RKO (cell line): ENCODE results near the gene GLCCI1.
"Not testable (repeated sequence)": the region's sequence is repeated elsewhere in the genome, so short reads cannot be mapped to it uniquely, and the experiment has no call there.

ENCODE experiments used
- DNase-seq: peaks from one replicate; pipeline ENCODE4 v3.0.0-alpha.2; 2016; ENCODE audit warnings: low spot score

Gene GLCCI1

DNA sequence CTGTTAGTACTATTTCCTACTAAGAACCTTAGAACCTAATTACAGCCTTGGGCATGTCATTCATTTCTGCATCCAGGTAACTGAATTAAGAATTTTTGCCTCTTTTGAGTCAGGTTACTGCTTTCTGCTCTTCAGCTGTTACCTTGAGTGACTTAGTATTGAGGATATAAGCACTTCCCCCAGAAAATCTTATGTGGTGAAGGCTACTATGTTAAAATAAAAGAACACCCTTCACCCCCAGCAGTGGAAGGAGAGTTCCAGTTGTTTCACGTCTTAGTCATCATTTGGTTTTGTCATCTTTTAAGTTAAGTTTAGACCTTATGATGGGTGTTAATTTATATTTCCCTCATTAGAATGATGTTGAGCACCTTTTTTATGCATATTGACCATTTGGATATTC lies 82.8 kb downstream of the GLCCI1 start:
- no peak for DNase-seq

DNA sequence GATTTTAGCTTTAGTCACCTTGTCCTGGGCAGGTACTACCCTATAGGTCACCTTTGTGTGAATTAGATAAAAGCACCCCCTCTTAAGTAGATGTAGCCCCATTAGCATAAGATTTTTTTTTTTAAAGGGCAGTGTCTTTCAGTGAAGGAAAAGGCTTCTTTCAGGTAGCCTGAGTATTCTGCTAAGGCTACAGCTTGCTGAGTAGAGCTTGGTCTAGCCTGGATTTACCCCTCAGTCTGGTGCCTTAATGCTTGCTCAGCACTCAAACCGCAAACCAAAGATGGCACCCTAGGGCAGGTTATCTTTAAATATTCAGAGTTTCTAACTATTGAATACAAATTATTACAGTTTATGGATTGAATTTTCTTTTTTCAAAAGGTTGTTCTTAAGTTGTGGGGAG lies 83.4 kb downstream of the GLCCI1 start:
- DNase-seq = no peak

DNA sequence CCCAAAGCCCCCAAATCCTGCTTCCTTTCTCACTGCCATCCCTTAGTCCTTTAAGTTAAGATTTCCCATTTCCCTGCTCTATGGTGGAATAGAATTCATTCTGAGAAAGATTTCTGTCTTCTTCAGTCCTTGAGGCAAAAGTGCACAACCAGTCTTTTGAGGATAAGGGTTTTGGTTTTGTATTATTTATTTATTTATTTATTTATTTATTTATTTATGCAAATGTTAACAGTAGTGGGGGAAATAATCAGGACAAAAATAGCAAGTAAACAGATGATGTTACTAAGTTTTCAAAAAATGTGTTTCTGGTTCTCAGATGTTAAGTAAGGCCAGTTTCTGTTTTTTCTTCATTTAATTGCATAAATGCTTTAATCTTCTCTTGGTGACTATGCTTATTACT lies 84.2 kb downstream of the GLCCI1 start:
- DNase-seq = no peak

DNA sequence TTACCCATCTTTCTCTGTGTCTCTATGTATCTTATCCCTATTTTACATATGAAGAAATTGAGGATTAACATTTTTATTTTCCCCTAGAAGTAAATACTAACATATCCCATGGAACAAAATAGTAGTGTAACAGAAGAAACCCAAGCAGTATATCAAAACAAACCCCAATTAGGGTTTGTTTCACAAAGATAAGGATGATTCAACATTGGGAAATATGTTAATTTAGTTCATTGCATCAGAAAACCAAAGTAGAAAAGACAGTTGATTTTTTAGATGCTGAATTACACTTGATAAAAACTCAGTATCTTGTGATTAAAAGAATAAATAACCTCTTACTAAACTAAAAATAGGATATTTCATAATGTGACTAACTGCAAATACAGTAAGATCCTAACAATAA lies 87.8 kb downstream of the GLCCI1 start:
- DNase-seq = no peak

DNA sequence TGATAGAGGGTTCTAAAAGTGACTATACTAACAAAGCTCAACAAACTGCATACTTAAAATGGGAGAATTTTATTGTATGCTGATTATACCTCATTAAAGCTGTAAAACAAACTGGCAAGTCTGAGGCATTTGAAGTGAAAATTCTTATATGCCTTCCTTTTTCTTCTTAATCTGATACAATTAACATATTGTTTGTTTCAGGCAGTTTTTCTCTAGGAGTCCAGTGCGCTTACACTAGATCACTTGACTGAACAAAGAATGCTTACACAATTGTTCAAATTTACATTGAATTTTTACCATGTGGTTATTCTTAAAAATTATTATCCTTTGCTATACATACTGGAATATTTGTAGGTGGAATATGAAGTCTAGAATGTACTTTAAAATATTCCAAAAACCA lies 89.0 kb downstream of the GLCCI1 start:
- no peak for DNase-seq

DNA sequence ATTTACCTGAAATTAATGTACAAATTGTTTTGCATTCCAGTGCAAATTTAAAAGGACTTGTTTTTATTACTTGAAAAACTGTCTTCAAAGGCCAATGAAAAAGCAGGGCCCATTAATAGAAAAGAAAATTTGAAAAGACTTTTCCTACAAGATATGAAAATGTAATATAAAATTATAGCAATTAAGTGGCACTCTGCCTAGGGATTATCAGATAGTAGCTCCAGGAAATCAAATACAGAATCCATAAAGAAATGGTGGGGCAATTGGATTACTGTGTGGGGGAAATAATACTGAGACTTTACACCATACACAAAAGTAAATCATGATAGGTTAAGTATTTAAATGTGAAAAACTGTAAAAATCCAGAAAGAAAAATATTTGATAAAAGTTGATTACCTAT lies 89.7 kb downstream of the GLCCI1 start:
- no peak for DNase-seq

DNA sequence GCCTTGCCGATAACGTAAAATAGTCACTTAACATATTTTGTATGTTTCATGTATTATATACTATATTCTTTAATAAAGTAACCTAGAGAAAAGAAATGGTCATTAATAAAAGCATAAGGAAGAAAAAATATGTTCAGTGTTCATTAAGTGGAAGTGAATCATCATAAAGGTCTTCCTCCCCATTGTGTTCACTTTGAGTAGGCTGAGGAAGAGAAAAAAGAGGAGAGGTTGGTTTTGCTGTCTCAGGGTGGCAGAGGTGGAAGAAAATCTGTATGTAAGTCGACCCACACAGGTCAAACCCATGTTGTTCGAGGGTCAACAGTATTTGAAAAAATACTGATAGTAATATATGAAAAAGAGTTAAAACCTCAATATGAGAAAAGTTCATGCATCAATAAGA lies 90.3 kb downstream of the GLCCI1 start:
- no peak for DNase-seq

DNA sequence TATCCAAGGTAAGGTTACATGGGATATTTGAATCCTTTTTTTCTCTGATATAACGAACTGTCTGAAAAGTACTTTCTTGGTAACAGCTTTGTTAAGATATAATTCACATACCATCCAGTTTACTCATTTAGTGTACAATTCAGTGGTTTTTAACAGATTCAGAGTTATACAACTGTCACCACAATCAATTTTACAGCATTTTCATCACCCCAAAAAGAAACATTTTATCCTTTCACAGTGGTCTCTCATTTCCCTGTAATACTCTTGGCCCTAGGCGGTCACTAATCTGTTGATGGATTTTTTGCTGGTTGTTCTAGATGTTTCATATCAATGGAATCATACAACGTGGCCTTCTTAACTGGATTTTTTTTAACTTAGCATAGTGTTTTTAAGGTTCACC lies 91.6 kb downstream of the GLCCI1 start:
- DNase-seq = no peak

DNA sequence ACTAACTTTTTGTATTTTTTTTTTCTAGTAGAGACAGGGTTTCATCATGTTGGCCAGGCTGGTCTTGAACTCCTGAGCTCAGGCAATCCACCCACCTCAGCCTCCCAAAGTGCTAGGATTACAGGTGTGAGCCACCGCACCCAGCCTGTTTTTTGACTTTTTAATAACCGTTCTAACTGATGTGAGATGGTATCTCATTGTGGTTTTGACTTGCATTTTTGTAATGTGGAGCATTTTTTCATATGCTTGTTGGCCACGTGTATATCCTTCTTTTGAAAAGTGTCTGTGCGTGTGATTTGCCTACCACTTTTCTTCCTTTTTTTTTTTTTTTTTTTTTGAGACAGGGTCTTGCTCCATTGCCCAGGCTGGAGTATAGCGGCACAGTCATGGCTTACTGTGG lies 94.7 kb downstream of the GLCCI1 start:
- DNase-seq = not testable (repeated sequence)

DNA sequence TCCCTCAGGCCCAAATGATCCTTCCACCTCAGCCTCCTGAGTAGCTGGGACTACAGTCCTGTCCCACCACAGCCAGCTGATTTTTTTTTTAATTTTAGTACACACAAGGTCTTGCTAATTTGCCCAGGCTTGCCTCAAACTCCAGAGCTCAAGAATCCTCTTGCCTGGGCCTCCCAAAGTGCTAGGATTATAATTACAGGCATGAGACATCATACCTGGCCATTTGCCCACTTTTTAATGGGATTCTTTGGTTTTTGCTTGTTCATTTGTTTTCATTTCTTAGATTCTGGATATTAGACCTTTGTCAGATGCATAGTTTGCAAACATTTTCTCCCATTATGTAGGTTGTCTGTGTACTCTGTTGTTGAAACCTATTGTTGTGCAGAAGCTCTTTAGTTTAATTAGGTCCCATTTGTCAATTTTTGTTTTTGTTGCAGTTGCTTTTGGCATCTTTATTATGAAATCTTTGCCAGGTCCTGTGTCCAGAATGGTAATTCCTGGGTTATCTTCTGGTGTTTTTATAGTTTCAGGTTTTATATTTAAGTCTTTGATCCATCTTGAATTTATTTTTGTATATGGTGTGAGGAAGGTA lies 95.2 kb downstream of the GLCCI1 start:
- no peak for DNase-seq

DNA sequence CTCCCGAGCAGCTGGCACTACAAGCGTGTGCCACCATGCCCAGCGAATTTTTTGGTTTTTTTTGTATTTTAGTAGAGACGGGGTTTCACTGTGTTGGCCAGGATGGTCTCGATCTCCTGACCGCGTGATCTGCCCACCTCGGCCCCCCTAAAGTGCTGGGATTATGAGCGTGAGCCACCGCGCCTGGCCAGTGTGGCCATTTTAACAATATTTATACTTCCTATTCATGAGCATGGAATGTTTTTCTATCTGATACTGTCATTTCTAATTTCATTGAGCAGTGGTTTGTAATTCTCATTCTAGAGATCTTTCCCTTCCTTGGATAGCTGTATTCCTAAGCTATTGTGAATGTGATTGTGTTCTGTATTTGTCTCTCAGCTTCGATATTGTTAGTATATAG lies 96.2 kb downstream of the GLCCI1 start:
- DNase-seq = no peak

DNA sequence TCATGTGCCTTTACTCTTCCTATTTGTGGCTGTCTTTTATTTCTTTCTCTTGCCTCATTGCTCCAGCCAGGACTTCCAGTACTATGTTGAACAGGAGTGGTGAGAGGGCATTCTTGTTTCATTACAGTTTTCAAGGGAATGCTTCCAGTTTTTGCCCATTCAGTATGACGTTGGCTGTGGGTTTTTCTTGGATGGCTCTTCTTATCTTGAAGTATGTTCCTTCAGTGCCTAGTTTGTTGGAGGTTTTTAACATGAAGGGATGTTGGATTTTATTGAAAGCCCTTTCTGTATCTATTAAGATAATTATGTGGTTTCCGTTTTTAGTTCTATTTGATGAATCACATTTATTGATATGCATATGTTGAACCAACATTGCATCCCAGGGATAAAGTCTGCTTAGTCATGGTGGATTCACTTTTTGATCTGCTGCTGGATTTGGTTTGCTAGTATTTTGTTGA lies 96.8 kb downstream of the GLCCI1 start:
- DNase-seq = no peak

DNA sequence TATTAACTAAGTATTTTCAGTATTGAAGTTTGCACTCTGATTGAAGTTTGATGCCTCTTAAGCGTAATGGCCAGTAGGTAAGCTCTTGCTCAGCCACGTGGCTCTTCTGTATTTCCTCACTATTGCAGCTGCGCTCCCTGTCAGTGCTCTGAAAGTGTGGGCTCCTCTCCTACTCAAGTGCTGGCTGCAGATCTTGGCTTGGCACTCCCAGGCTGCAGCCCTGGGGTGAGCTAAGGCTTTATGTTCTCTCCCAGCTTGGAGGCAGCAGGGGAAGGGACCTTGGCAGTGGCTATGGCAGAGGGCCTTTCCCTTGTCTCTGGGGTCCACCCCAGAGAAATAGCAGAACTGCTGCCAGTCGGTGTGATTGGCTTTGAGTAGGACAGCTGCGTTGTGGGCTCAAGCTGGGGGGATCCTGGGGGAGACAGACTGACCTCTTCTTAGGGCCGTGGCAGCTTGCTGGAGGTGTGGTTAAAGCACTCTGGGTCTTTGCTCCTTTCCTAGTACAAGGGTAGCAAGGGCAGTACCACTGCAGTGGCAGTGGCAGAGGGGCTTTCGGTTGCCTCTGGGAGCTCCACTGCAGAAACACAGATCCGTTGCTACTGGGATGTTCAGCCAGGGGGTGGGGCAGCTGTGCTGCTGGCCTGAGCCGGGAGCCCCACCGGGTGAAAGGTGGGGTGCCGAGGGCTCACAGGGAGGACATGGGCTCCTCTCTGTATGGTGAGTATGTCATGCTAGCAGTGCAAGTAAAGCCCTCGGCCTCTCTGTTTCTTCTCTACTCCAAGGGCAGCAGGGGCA lies 100.5 kb downstream of the GLCCI1 start:
- DNase-seq = no peak

DNA sequence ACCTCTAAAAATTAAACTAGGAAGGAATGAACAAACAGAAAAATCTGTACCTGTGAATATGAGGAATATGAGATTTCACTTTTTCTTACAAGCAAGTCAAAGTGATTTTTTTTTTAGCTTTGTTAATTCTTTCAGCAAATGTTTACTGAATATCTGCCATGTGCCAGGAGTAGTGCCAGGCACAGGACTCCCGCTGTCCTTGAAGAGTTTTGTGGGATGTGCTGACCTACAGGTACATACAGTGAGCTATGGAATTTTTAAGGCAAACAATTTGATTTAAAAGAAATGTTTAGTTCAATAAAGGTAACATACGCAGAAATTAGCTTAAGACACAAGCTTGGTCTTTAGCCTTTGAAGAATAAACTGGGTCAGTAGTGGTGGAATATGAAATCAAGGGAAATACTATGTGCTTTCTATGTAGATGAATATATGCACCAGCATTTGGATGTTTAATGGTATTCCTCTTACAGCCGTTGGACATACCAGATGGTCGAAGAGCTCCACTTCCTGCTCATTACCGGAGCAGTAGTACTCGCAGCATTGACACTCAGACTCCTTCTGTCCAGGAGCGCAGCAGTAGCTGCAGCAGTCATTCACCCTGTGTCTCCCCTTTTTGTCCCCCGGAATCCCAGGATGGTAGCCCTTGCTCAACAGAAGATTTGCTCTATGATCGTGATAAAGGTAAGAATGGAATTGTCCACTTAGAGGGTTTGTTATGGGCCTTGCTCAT lies 102.0 kb downstream of the GLCCI1 start:
- DNase-seq = no peak

DNA sequence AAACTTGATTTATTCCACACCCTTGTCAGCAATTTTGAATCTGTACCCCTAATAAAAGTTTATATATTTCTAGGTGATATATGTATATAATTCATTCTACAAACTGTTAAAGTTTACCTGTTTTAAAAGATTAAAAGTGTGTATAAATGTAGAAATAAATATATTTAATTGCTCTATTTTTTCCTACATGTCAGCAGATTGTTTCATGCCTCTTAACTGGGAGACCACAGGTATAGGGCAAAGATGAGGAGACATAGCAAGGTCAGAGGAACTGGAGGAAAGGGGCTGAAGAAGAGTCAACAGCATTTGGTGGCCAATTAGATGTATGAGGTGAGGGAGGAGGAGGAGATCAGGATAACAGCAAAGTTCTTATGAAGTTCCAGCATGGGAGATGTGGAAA lies 109.8 kb downstream of the GLCCI1 start:
- no peak for DNase-seq

DNA sequence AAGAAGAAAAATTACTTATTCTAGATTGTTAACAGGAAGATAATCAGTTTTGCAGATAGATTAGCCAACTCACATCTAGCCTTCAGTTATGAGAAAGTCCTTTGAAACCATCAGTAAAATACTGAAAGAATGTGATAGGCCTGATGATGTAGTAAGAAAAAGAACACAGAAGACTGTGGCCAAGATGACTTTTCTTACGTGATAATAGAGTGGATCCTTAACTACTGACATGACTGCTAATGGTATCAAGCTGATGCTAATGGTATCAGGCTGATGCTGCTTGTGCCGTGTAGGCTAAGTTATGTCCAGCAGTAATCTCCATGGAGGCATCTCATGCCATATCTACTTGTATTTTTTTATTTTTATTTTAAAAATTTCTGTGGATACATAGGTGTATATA lies 114.2 kb downstream of the GLCCI1 start:
- no peak for DNase-seq

DNA sequence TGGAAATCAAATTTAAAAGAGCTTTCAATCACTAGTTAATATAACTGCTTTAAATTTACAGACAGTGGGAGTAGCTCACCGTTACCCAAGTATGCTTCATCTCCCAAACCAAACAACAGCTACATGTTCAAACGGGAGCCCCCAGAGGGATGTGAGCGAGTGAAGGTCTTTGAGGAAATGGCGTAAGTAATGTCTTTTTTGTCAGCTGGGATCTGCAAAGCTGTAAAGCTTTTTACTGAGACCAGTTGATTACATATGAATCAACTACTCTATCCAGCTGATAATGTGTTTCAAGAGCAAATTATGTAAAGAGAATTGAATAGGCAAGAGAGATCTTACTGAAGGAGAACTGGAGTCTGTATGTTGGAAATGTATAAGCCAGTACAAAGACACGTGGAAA lies 116.2 kb downstream of the GLCCI1 start:
- no peak for DNase-seq

DNA sequence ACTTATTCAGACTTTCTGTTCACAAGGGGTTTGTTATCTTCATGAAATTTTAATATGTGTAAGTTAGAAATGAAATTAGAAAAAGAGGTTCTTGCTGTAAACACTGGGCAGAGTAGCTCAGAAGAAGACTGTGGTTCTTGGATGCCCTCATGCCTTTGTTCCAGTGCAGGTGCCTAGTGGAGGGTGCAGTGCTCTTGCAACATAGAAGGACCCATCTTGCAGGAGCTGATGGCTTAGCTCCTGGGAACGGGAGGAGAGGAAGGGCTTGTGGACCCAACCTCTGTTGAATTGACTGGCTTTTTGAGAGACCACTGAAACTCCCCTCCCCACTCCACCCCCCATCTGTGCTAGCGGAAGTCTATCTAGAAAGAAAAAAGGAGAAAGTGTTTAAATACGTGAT lies 116.8 kb downstream of the GLCCI1 start:
- DNase-seq = no peak

DNA sequence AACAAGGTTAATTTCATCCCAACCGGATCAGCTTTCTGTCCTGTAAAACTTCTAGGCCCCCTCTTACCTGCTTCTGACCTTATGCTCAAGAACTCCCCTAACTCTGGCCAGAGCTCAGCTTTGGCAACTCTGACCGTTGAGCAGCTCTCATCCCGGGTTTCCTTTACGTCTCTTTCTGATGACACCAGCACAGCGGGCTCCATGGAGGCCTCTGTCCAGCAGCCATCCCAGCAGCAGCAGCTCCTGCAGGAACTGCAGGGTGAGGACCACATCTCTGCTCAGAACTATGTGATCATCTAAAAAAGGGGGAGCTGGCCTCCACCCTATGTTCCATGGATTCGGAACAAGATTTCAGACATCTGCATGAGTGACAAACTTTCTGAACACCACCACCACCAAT lies 117.6 kb downstream of the GLCCI1 start:
- DNase-seq = no peak

DNA sequence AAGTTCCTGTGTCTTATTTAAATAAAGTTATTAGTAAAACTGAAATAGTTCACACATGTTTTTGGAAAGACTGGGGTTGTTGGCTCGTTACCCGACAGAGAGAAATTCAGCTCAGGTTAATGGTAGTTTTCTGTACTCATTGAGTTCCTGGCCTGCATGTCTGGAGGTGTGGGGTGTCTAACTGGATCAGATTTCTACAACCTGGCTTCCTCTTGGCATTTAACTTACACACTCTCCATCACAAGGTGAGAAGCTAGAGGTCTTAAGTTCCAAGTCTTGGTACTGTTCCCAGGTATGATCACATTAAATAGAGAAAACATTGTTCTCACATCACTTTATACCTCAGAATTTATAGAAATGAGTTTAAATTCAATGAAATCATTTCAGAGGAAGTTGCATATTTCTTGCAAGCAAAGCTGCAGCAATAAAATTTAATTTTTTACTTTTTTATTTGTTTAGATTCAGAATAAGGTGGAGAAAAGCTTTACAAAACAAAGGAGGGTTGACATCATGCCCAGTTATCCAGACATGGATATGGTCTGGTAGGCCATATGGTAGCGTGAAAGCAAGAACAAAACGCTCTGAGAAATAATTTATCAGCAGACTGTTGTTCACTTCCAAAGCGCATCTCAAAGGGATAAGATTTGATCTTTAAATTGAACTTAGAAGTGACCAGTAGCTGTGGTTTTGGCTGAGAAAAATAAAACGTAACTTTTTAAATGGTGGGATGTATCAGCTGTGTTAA lies 120.6 kb downstream of the GLCCI1 start:
- DNase-seq = no peak

DNA sequence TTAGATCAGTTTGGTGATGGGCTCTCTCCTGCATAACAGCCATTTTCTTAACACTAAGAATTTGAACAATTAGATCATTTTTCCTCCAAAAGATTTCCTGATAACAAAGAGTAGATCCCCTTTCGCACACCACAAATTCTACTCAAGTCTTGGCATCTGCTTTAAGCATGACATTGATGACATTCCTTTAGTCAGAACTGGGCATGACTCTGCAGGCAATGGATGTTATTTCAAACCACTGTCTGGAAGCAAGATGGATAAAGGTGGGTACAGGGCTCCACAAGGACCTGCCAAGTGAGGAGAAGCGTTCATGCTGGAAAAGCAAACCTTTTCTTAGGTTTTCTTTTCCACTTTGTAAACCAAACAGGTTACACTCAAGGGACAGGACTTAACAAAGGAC lies 123.5 kb downstream of the GLCCI1 start:
- no peak for DNase-seq
